ENCODE data around the gene RIPPLY3.

Gene RIPPLY3

GRCh38 chr21:37040212-37040611 is 33.7 kb downstream of the RIPPLY3 start:
- H3K27ac ChIP-seq (ENCODE audit: low read length) = no peak overlapping the region
- H3K4me2 ChIP-seq (ENCODE audit: insufficient read depth, low read length) = no peak overlapping the region
- H3K9ac ChIP-seq (ENCODE audit: low read depth, low read length) = no peak overlapping the region
- H3K9me3 ChIP-seq (ENCODE audit: insufficient read depth, low read length, severe bottlenecking) = no peaks in the 10 kb centered on the region
- TF ChIP-seq EZH2 (IDR thresholded peaks at IDR 0.05; ENCODE audit: borderline replicate concordance, low read depth, low read length, severe bottlenecking) (no peak), CTCF (IDR thresholded peaks at IDR 0.05; ENCODE audit: borderline replicate concordance, extremely low read depth, low read length, poor library complexity, severe bottlenecking) (no peak)
- H2AFZ ChIP-seq (ENCODE audit: low read depth, low read length) = no peak overlapping the region
- no peaks in the 10 kb centered on the region for H3K27me3 ChIP-seq (ENCODE audit: insufficient read depth, low read length, poor library complexity)
- H3K4me1 ChIP-seq (ENCODE audit: insufficient read depth, low read length) = peaks cover 12% of the 10 kb centered on the region
- no peaks in the 10 kb centered on the region for H4K20me1 ChIP-seq (ENCODE audit: insufficient read depth, low read length)
- H3K36me3 ChIP-seq (ENCODE audit: insufficient read depth, low read length) = no peaks in the 10 kb centered on the region
- no peak overlapping the region for H3K4me3 ChIP-seq (ENCODE audit: low read depth in 1 of 2, low read length in 2 of 2)
- ATAC-seq (ENCODE audit: insufficient read depth, low read depth) (no peak), DNase-seq (no peak)
- no peaks in the 10 kb centered on the region for H3K79me2 ChIP-seq (ENCODE audit: insufficient read depth, low read length)

- H3K27me3 ChIP-seq (ENCODE audit: insufficient read depth, low read length, poor library complexity) = no peaks in the 10 kb centered on the region
- ATAC-seq (ENCODE audit: insufficient read depth, low read depth) = no peak
- H3K4me1 ChIP-seq (ENCODE audit: insufficient read depth, low read length) = peaks cover 18% of the 10 kb centered on the region
- H3K27ac ChIP-seq (ENCODE audit: low read length) = no peak overlapping the region
- H3K79me2 ChIP-seq (ENCODE audit: insufficient read depth, low read length) = no peaks in the 10 kb centered on the region
- no peak overlapping the region for H3K4me2 ChIP-seq (ENCODE audit: insufficient read depth, low read length)
- TF ChIP-seq CTCF (IDR thresholded peaks at IDR 0.05; ENCODE audit: borderline replicate concordance, extremely low read depth, low read length, poor library complexity, severe bottlenecking) = no peak
- H3K9me3 ChIP-seq (ENCODE audit: insufficient read depth, low read length, severe bottlenecking) = no peaks in the 10 kb centered on the region
- H4K20me1 ChIP-seq (ENCODE audit: insufficient read depth, low read length) = no peaks in the 10 kb centered on the region
- H3K36me3 ChIP-seq (ENCODE audit: insufficient read depth, low read length) = no peaks in the 10 kb centered on the region
- H2AFZ ChIP-seq (ENCODE audit: low read depth, low read length) = no peak overlapping the region
- no peak overlapping the region for H3K9ac ChIP-seq (ENCODE audit: low read depth, low read length)
- no peak overlapping the region for H3K4me3 ChIP-seq (ENCODE audit: low read depth in 1 of 2, low read length in 2 of 2)
- no peak for DNase-seq
Observed at GRCh38 chr21:37041706-37042271, 35.3 kb downstream of the RIPPLY3 start.

- no peaks in the 10 kb centered on the region for H3K36me3 ChIP-seq (ENCODE audit: insufficient read depth, low read length)
- no peaks in the 10 kb centered on the region for H3K9me3 ChIP-seq (ENCODE audit: insufficient read depth, low read length, severe bottlenecking)
- H3K79me2 ChIP-seq (ENCODE audit: insufficient read depth, low read length) = no peaks in the 10 kb centered on the region
- H4K20me1 ChIP-seq (ENCODE audit: insufficient read depth, low read length) = no peaks in the 10 kb centered on the region
- peaks cover 18% of the 10 kb centered on the region for H3K4me1 ChIP-seq (ENCODE audit: insufficient read depth, low read length)
- H2AFZ ChIP-seq (ENCODE audit: low read depth, low read length) = no peak overlapping the region
- no peak for TF ChIP-seq CTCF (IDR thresholded peaks at IDR 0.05; ENCODE audit: borderline replicate concordance, extremely low read depth, low read length, poor library complexity, severe bottlenecking)
- H3K27me3 ChIP-seq (ENCODE audit: insufficient read depth, low read length, poor library complexity) = no peaks in the 10 kb centered on the region
- no peak overlapping the region for H3K9ac ChIP-seq (ENCODE audit: low read depth, low read length)
- ATAC-seq (ENCODE audit: insufficient read depth, low read depth) = no peak
- no peak overlapping the region for H3K4me3 ChIP-seq (ENCODE audit: low read depth in 1 of 2, low read length in 2 of 2)
- no peak overlapping the region for H3K27ac ChIP-seq (ENCODE audit: low read length)
- H3K4me2 ChIP-seq (ENCODE audit: insufficient read depth, low read length) = no peak overlapping the region
- no peak for DNase-seq
Observed at GRCh38 chr21:37043818-37044217, 37.3 kb downstream of the RIPPLY3 start.

GRCh38 chr21:37044643-37045042 is 38.1 kb downstream of the RIPPLY3 start:
- no peak overlapping the region for H3K9ac ChIP-seq (ENCODE audit: low read depth, low read length)
- H3K4me3 ChIP-seq (ENCODE audit: low read depth in 1 of 2, low read length in 2 of 2) = peak overlapping the region in 1 of 2 experiments; percentile 18; a peak in 1 of 4 replicates
- no peaks in the 10 kb centered on the region for H4K20me1 ChIP-seq (ENCODE audit: insufficient read depth, low read length)
- DNase-seq (no peak), ATAC-seq (ENCODE audit: insufficient read depth, low read depth) (no peak)
- no peaks in the 10 kb centered on the region for H3K79me2 ChIP-seq (ENCODE audit: insufficient read depth, low read length)
- H3K36me3 ChIP-seq (ENCODE audit: insufficient read depth, low read length) = no peaks in the 10 kb centered on the region
- H3K4me2 ChIP-seq (ENCODE audit: insufficient read depth, low read length) = peak overlapping the region; percentile 44
- H3K9me3 ChIP-seq (ENCODE audit: insufficient read depth, low read length, severe bottlenecking) = no peaks in the 10 kb centered on the region
- no peaks in the 10 kb centered on the region for H3K27me3 ChIP-seq (ENCODE audit: insufficient read depth, low read length, poor library complexity)
- TF ChIP-seq CTCF (IDR thresholded peaks at IDR 0.05; ENCODE audit: borderline replicate concordance, extremely low read depth, low read length, poor library complexity, severe bottlenecking) = no peak
- no peak for TF ChIP-seq EZH2 (IDR thresholded peaks at IDR 0.05; ENCODE audit: borderline replicate concordance, low read depth, low read length, severe bottlenecking)
- H3K4me1 ChIP-seq (ENCODE audit: insufficient read depth, low read length) = peaks cover 18% of the 10 kb centered on the region
- peak overlapping the region; percentile 38; the same call in 1 of the 2 replicates for H2AFZ ChIP-seq (ENCODE audit: low read depth, low read length)
- H3K27ac ChIP-seq (ENCODE audit: low read length) = peak overlapping the region; percentile 53

All from DND-41 (cell line).